GM21825 (cell line): ENCODE data around the gene COG8.

ENCODE experiments used
- ATAC-seq: cut with Tn5 transposase; IDR thresholded peaks from one replicate; pipeline ENCODE4 v1.9.1; 2021; ENCODE audit warnings: mild to moderate bottlenecking, moderate library complexity; ENCODE audit not compliant: unreplicated experiment

COG8 gene

DNA sequence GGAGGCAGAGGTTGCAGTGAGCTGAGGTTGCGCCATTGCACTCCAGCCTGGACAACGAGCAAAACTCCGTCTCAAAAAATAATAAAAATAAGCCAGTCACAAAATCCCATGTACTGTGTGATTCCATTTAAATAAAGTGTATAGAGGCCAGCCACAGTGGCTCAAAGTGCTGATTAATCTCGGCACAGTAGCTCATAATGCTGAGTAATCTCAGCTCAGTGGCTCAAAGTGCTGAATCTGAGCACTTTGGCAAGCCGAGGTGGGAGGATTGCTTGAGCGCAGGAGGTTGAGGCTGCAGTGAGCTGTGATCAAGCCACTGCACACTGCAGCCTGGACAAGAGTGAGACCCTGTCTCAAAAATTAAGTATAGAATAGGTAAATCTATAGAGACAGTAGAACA, 7.3 kb upstream of the COG8 start:
- ATAC-seq: no peak

DNA sequence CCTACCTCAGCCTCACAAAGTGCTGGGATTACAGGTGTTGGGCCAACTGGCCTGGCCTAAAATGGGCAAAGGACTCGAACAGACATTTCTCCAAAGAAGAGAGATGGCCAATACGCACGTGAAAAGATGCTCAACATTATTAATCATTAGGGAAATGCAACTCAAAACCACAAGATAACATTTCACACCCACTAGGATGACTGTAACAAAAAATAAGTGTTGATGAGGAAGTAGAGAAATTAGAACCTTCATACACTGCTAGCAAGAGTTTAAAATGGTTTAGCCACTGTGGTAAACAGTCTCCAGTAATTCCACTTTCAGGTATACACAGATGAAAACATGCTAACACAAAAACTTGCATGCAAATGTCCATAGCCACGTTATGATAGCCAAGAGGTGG, 6.6 kb upstream of the COG8 start:
- ATAC-seq: no peak

DNA sequence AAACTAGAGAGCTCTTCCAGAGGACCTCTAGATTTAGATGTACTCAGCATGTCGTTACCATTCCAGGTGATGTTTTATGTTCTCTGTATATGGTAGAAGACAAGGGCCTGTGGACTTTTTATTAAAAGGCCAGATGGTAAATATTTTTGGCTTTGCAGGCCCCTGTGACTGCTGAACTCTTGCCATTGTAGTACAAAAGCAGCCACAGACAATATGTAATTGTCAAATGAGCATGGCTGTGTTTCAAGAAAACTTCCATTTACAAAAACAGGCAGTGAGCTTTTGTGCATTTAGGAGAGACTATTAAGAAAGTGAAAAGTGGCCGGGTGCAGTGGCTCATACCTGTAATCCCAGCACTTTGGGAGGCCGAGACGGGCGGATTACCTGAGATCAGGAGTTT, 4.8 kb upstream of the COG8 start:
- no peak for ATAC-seq

DNA sequence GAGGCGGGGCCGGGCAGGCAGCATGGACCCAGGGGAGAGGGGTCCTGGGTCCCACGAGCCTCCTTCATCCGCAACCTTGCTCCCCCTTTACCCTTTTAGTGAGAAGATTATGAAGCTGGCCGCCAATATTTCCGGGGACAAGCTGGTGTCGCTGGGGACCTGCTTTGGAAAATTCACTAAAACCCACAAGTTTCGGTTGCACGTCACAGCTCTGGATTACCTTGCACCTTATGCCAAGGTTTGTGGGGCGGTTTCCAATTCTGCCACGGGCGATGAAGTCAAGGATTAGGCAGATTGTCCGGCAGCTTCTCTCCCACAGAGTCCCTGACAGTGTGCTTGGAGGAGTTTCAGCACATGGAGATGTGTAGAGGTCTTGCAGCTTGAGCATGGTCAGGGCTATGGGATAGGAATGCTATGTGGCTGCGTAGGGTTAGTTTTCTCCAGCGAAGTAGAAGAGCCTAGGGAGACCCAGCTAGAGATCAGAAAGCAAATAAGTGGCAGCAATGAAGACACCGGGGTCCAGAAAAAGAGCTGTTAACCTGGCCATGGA, 806 bp upstream of the COG8 start:
- no peak for ATAC-seq

DNA sequence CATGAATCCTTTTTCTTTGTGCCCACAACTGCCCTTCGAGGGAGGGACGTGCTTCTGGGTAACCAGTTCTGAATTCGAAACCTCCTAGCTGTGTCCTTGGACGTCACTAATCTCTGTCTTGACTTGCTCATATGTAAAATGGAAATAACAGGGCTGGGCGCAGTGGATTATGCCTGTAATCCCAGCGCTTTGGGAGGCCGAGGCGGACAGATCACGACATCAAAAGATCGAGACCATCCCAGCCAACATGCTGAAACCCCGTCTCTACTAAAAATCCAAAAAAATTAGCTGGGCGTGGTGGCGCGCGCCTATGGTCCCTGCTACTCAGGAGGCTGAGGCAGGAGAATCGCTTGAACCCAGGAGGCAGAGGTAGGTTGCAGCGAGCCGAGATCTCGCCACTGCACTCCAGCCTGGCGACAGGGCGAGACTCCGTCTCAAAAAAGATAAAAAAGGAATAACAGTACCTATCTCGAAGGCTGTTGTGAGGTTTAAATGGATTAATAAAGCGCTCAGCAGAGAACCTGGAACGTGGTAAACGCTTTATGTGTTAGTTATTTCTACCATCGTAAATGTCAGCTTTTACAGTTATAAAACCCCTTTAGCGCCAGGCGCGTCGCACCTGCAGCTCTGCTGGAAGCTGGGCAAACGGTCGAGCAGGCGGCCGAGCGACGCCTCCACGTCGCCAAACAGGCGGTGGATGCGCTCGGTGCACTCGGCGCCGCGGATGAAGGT, 641 bp downstream of the COG8 start:
- no peak for ATAC-seq

DNA sequence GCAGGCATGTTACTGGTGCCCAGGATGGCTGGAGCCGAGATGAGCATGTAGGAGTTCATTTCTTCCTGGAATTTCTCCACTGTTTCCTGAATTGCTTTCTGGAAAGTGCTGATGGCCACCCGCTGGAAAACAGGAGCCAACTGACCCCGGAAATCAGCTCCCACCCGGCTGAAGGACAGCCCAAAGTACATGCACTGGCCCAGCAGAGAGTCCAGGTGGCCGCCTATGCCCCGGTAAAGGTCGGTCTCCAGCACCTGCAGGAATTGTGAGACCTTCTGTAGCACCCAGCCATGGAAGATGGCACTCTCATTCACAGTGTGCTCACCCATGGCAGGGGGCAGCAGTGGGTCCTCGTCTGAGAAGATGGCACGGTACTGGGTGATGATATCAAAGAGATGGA, 4.7 kb downstream of the COG8 start:
- ATAC-seq: no peak

DNA sequence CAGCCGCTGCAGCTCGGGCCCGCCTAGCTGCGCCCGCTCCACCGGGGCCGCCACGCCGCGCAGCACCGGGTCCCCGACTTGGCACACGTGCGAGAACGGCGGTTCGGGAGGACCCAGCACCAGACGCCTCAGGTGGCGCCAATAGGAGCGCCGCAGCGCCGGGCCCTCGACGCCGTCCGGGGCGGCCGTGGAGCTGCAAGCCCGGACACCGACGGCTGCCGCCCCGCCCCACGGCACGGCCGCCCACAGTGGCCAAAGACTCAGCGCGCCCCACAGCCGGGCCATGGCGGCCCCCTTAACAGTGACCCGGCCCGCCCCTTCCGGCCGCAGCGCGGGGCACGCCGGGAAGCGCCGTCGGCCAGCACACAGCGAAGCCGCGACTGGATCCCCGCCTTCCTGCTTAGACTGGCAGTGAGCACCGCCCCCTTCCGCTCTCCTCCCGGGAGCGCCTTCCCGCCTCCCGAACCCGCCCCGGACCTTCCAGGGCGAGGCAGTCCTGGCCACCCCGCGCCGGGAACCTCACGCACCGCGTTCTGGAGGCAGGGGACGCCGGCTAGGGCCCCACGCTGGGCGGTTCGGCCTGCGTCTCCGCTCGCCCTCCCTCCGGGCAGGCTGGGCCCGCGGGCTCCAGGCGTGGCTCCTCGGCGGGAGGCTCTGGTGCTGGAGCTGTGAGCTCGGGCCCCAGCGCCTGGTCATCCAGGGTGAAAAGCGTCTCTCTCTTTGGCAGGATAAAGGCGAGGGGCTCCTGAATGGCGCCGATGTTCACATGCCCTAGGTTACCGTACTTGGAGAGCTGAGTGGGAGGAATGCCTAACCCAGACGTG, 8.9 kb downstream of the COG8 start, which contains the start of gene PDF:
Gene PDF (minus strand): TSS at position 303 of the 824 bp plus-strand sequence. CDS start 18 bp downstream, at position 285.
- ATAC-seq: peak; percentile 89

DNA sequence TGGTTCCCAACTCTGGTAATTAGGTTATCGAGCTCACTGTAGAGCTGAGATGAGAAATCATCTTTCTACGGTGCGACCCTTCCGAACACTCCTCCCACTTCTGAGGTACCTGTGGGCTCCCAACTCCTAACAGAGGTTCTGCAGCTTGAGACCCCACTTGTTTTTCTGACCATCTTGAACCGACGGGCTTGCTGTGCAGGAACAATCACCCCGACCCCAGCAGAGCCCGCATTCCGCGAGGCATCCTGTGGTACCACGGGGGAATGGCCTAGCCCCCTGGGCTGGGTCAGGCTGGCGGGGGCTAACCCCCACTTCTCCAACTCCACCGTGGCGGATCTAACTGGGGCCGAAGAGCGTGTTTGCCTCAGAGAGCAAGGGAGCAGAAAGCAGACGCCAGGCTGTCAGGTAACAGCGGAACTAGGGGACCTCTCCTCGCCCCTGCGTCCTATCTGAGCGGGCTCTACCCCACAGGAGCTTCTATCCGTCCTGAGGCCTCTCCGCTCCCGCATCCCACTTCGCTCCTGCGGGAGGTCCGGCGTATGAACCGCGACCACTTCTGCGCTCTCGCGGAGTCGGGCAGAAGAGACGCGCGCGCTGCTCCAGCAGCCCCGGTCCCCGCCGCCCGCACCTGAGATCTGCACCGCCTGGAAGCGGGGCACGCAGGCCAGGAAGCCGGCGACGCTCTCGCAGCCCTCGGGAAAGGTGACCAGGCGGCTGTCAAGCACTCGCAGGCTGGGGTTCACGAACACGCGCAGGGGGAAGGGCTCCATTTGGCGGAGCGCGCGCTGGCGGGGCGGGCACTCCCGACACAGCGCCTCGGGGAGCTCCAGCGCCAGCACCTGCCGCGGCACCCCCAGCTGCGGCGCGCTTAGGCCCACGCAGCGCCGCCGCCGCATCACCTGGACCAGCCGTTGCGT, 9.7 kb downstream of the COG8 start:
- peak; percentile 32 for ATAC-seq

DNA sequence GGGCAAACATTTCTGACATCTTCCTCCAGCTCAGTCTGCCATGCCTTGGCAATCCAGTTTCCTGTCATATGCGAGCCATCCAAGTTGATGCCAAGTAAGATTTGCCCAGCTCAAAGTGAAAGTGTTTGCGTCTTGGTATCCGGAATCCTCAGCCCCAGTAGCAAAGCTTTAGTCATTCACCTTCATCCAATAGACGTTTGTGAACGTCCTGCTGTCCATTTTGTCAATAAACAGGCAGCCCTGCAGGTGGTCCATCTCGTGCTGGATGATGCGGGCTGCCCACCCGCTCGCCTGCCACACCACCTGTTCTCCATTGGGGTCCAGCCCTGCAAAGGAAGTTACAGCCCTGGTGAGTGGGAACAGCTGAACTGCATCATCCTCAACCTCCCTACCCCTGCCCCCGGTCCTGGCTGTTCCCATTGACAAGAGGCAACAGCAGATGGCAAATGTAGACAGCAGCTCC, 10.5 kb downstream of the COG8 start:
- ATAC-seq: no peak

DNA sequence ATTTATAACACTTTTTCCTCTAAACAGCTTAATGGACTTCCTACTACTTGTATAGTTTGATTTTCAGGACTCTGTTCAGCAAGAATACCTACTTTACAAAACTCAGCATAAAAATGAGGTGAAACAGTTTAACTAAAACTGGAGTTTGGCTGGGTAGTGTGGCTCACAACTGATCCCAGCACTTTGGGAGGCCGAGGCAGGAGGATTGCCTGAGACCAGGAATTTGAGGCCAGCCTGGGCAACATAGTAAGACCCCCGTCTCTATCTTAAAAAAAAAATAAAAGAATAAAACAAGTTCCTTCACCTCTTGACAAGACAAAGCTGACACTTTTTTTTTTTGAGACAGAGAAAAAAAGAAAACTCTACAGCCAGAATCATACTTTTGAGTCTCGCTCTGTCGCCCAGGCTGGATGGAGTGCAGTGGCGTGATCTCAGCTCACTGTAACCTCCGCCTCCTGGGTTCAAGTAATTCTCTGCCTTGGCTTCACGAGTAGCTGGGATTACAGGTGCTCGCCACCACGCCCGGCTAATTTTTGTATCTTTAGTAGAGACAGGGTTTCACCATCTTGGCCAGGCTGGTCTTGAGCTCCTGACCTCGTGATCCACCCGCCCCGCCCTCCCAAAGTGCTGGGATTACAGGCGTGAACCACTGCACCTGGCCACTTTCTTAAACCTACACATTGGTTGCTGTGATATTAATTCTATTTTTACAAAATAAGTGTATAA, 11.6 kb downstream of the COG8 start:
- no peak for ATAC-seq

DNA sequence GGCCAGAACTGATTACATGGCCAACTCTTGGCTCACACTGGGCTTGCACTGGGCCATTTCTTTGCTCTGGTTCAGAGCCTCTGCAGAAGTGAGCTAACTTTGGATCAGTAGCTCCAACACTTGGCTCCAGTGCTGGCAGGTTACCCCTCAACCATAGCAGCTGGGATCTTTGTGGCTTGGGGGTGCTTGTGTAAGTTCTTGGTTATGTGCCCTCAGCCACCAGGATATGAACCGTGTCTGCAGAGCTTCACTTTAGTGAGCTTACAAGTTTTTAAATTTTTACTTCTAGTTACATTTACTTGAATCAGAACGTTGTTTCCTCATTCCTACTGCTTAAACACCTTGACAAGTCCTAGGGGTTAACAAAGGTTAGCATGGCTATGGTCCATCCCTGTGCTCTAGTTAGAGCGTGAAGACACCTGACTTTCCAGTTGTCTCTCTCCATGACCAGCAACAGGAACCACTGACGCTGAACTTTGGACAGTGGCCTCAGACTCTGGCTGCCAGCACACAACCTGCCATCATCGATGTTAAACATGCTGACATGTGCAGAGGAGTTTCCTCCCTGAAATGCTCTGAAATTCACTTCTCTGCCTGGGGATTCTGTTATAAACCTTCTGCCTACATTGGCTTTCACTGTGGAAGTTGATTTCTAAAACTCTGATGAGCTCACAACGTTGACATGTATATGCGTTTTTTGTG, 13.0 kb downstream of the COG8 start:
- no peak for ATAC-seq

DNA sequence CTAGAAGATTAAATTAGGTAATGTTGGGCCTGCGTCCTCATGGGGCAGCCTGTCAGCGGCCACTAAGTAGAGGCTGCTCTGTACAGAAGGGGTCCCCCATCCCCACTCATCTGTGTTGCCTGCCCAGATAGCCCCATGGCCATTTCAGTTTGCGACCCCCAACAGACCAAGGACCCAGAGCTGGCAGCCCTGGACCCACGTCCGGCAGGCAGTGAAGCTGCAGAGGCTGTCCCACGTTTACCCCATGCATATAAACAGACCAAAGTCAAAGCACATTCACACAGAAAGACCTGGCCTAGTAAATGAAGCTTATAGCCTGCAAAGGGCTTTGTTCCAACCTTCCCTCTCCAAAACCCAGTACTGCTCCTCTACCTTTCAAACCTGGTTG, 13.6 kb downstream of the COG8 start:
- ATAC-seq: no peak

DNA sequence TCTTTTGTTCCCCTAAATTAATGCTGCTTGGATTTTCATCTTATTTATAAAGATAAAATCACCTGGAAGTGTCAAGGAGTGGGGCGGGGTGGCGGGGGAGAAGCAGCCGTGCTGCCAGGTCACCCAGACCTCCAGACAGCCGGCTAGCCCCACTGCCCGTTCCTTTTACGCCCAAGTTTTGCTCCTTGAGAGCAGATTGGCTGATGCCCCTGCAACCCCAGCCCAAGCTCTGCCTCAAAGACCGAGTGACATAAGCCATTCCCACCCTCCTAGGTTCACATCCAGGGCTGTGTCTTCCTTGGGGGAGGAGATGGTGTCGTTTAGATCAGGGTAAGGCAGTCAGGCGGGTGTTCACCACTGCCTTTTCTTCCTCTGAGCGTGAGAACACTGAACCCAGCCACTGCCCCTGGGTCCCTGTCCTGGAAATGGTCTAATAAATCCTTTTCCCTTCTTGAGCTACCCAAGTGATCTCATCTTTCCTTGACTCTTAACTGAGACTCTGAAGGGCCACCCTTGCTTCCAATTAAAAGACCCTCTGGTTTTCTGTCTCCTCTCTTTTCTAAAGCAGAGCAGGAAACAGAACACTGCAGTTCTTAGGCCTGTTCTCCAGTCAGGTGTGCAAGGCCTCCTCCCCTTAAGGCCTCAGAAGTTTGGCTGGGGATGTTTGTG, 14.6 kb downstream of the COG8 start:
- ATAC-seq: no peak

DNA sequence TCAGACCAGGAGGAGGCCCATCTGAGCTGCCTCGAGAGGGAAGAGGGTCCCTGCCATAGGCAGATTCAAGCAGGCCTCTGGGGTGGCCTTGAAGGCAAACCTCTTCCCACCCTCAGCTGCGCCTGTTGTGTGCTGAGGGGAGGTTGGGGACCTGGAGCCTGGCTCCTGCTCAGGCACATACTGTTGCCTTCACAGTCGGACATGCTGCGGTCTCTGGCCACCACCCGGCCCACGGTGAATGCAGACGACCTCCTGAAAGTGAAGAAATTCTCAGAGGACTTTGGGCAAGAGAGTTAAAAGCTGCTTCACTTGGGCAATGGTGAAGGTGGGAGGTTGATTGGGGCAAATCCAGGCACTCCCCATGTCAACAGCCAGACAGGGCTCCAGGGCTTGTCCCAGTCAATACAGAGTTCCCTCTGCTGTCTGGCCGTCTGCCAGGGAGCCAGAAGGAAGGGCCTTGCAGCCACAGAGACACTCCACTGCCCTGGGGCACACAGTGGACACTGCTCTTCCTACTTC, 15.3 kb downstream of the COG8 start:
- no peak for ATAC-seq

DNA sequence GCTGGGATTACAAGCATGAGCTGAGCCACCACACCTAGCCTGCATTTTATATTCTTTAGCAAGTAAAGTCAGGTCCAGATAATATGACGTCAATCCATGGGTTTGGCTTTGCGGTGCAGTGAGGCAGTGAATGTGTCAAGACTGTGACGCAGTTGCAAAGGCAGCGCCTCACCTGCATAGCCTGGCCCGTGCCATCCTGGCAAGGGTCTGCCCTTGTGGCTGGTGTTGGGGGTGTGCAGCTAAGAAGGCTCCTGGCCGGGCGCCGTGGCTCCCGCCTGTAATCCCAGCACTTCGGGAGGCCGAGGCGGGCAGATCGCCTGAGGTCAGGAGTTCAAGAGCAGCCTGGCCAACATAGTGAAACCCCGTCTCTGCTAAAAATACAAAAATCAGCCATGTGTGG, 15.9 kb downstream of the COG8 start:
- ATAC-seq: no peak

DNA sequence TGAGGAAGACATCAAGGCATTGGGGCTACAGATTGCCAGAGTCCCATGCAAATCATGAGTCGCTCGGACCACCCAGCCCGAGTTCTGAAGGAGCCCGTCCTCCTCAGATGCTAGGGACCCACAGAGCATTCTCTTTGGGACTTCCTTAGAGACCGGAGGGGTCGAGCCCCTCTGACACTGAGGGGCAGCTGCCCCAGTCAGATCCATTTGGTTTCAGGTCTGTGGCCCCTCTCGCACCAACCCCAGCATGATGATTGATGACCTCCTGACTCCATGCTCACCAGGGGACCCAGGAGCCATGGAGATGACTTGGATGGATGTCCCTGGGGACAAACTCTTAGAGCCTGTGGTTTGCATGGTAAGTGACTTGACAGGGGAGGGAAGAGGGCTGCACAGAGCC, 17.0 kb downstream of the COG8 start:
- ATAC-seq: no peak

DNA sequence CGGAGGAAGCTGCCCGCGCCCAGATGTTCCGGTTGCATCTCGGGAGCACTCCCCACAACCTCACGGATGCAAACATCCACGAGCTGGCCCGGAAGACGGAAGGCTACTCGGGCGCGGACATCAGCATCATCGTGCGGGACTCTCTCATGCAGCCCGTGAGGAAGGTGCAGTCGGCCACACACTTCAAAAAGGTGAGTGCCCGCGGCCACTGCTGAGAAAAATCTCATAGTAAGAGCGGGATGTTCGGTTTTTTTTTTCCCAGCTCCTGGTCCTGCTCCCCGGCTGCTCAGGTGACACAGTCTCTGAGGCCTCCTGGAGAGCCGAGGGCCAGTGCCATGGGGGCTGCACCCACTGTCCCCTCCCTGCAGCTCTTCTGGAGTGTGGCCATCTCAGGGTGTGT, 18.3 kb downstream of the COG8 start:
- no peak for ATAC-seq

DNA sequence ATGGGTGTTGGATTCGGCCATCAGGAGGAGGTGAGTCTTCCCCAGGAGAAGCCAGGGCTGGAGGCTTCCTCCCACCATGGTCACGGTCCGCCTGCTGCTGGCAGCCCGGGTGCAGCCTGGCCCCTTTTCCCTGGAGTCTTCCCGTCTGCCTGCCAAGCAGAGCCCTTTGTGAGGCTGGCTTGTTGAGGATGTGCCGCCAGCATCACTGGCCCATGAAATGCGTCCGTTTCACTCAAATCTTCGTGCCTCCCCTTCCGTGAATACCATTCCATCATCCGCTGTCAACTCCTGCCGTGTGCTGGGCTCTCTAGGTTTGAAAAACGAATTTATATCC, 18.7 kb downstream of the COG8 start:
- no peak for ATAC-seq
